SU-DHL-6 (cell line): ENCODE results near the gene JMJD4.

Experiments
- H2AFZ ChIP-seq: fragments of 200-600 bp; sonication (generic); 2 replicates; pipeline ENCODE4 v1.6.1; 2014; ENCODE audit warnings: low read depth, mild to moderate bottlenecking, moderate library complexity, mixed read lengths, antibody characterized with exemption, low read length; ENCODE audit not compliant: severe bottlenecking
- H3F3A ChIP-seq: fragments of 200-600 bp; shearing (Covaris generic); 2 replicates; pipeline ENCODE4 v1.6.0; 2016; ENCODE audit warnings: antibody characterized with exemption, mild to moderate bottlenecking; ENCODE audit not compliant: insufficient read depth
- H3K27ac ChIP-seq: fragments of 200-600 bp; sonication (generic); 2 replicates; pipeline ENCODE4 v1.5.1; 2016; ENCODE audit warnings: low read depth, mild to moderate bottlenecking, low read length, moderate library complexity, mixed read lengths
- H3K27me3 ChIP-seq: fragments of 200-600 bp; sonication (generic), shearing (Covaris generic); 2 replicates; pipeline ENCODE4 v1.6.0; 2014; ENCODE audit warnings: mild to moderate bottlenecking, low read length
- H3K36me3 ChIP-seq: fragments of 200-600 bp; sonication (generic); 2 replicates; pipeline ENCODE4 v1.6.1; 2014; ENCODE audit warnings: mild to moderate bottlenecking, low read length, mixed read lengths
- H3K4me2 ChIP-seq: fragments of 300-600, 200-600 bp; shearing (Covaris generic), sonication (generic); 2 replicates; pipeline ENCODE4 v1.6.0; 2014; ENCODE audit warnings: low read length, low read depth, mild to moderate bottlenecking; ENCODE audit not compliant: poor library complexity, severe bottlenecking
- H3K4me3 ChIP-seq: fragments of 200-600 bp; sonication (generic); 2 replicates; pipeline ENCODE4 v1.5.1; 2014; ENCODE audit warnings: antibody characterized with exemption, low read length, mild to moderate bottlenecking, mixed read lengths; ENCODE audit not compliant: insufficient read depth, poor library complexity, severe bottlenecking
- H3K79me2 ChIP-seq: fragments of 200-600 bp; sonication (generic); 2 replicates; pipeline ENCODE4 v1.6.1; 2014; ENCODE audit warnings: mild to moderate bottlenecking, low read length, moderate library complexity; ENCODE audit not compliant: insufficient read depth
- H3K9ac ChIP-seq: fragments of 200-600 bp; sonication (generic); 2 replicates; pipeline ENCODE4 v1.7.0; 2014; ENCODE audit warnings: mild to moderate bottlenecking, low read length
- H3K9me2 ChIP-seq: fragments of 200-600 bp; sonication (generic); replicated peaks from 2 replicates; pipeline ENCODE4 v1.6.1; 2014; ENCODE audit warnings: low read length; ENCODE audit not compliant: insufficient read depth
- H3K9me3 ChIP-seq: fragments of 200-600 bp; sonication (generic); 2 replicates; pipeline ENCODE4 v1.6.1; 2014; ENCODE audit warnings: low read length, mixed read lengths; ENCODE audit not compliant: insufficient read depth
- H4K20me1 ChIP-seq: fragments of 200-600 bp; sonication (generic); 2 replicates; pipeline ENCODE4 v1.6.1; 2014; ENCODE audit warnings: low read depth, mild to moderate bottlenecking, antibody characterized with exemption, low read length, moderate library complexity, mixed read lengths
- CTCF ChIP-seq: fragments of 200-600 bp; sonication (generic); IDR thresholded peaks from one replicate; pipeline ENCODE4 v1.5.1; 2017; ENCODE audit warnings: antibody characterized with exemption, mild to moderate bottlenecking, low read length, moderate library complexity; ENCODE audit not compliant: insufficient read depth, poor library complexity, severe bottlenecking
- EZH2phosphoT487 ChIP-seq: fragments of 200-600 bp; sonication (generic), shearing (Covaris generic); conservative IDR thresholded peaks from 2 replicates; pipeline ENCODE4 v1.6.1; 2018; ENCODE audit warnings: mild to moderate bottlenecking, antibody characterized with exemption, low read length, moderate library complexity, mixed read lengths

The JMJD4 gene

GRCh38 chr1:227778401-227778947 lies 43.4 kb upstream of the JMJD4 start:
- no peak overlapping the region for H3K27ac ChIP-seq
- H3F3A ChIP-seq, result no peaks in the 10 kb centered on the region
- no peaks in the 10 kb centered on the region for H4K20me1 ChIP-seq
- no peaks in the 10 kb centered on the region for H3K27me3 ChIP-seq
- H3K36me3 ChIP-seq, result no peaks in the 10 kb centered on the region
- no peak overlapping the region for H3K4me2 ChIP-seq
- H2AFZ ChIP-seq, result no peak overlapping the region
- no peaks in the 10 kb centered on the region for H3K9me3 ChIP-seq
- H3K9ac ChIP-seq, result no peak overlapping the region
- H3K79me2 ChIP-seq, result no peaks in the 10 kb centered on the region
- no peaks in the 10 kb centered on the region for H3K9me2 ChIP-seq
- no peak for TF ChIP-seq CTCF
- no peak for TF ChIP-seq EZH2phosphoT487
- no peak overlapping the region for H3K4me3 ChIP-seq

GRCh38 chr1:227777646-227778045 lies 42.5 kb upstream of the JMJD4 start:
- Histone ChIP-seq H3K9me2 (no peaks in the 10 kb centered on the region), H3K9me3 (no peaks in the 10 kb centered on the region), H3F3A (no peaks in the 10 kb centered on the region), H3K27me3 (no peaks in the 10 kb centered on the region), H2AFZ (no peak overlapping the region), H3K36me3 (no peaks in the 10 kb centered on the region), H3K9ac (no peak overlapping the region), H3K4me3 (no peak overlapping the region), H4K20me1 (no peaks in the 10 kb centered on the region), H3K4me2 (no peak overlapping the region), H3K27ac (no peak overlapping the region), H3K79me2 (no peaks in the 10 kb centered on the region)
- TF ChIP-seq EZH2phosphoT487 (no peak), CTCF (no peak)

- H3K27ac ChIP-seq, result no peak overlapping the region
- H3K9me2 ChIP-seq, result no peaks in the 10 kb centered on the region
- H3K4me3 ChIP-seq, result no peak overlapping the region
- H3K4me2 ChIP-seq, result no peak overlapping the region
- H2AFZ ChIP-seq, result no peak overlapping the region
- H3K9ac ChIP-seq, result no peak overlapping the region
- H3K9me3 ChIP-seq, result no peaks in the 10 kb centered on the region
- no peaks in the 10 kb centered on the region for H3F3A ChIP-seq
- H3K79me2 ChIP-seq, result no peaks in the 10 kb centered on the region
- TF ChIP-seq CTCF (no peak), EZH2phosphoT487 (no peak)
- no peaks in the 10 kb centered on the region for H3K36me3 ChIP-seq
- no peaks in the 10 kb centered on the region for H4K20me1 ChIP-seq
- no peaks in the 10 kb centered on the region for H3K27me3 ChIP-seq
Observed at GRCh38 chr1:227777156-227777555, 42.1 kb upstream of the JMJD4 start.
